CD4-positive, alpha-beta memory T cell (primary cell): ENCODE measurements around the gene TMA7. TPM values are rescaled to one million over a fixed set of nuclear protein-coding genes. Genes with fewer than 3 reads are reported as not detected.
"Not testable (repeated sequence)": the region's sequence is repeated elsewhere in the genome, so short reads cannot be mapped to it uniquely, and the experiment has no call there.

Experiments
- CTCF ChIA-PET: fragments of 350-600 bp; sonication (Branson Sonifier 250); formaldehyde crosslinking; loops from one replicate; lab custom pipeline; 2021; ENCODE audit warnings: inconsistent platforms; ENCODE audit not compliant: partially characterized antibody; lab: Charles Lee
- POLR2A ChIA-PET: fragments of 350-600 bp; sonication (Branson Sonifier 250); formaldehyde crosslinking; loops from one replicate; lab custom pipeline; 2021; ENCODE audit not compliant: partially characterized antibody; lab: Charles Lee
- DNase-seq, 5 donors: peaks; one replicate each; pipeline versions ENCODE4 v3.0.0 to v3.0.0-alpha.2; 2020 to 2022; ENCODE audit warnings: mixed read lengths in 1 of 5
- H3K27ac ChIP-seq: one replicate; pipeline ENCODE4 v1.7.0; 2013; ENCODE audit warnings: low read depth, low read length
- H3K27me3 ChIP-seq: 2 replicates; pipeline ENCODE4 v1.7.0; 2013; ENCODE audit warnings: mild to moderate bottlenecking, low read length, moderate library complexity; ENCODE audit not compliant: insufficient read depth
- H3K36me3 ChIP-seq: 2 replicates; pipeline ENCODE4 v1.7.0; 2013; ENCODE audit warnings: mild to moderate bottlenecking, low read length, moderate library complexity; ENCODE audit not compliant: insufficient read depth
- H3K4me1 ChIP-seq: 2 replicates; pipeline ENCODE4 v1.7.0; 2013; ENCODE audit warnings: mild to moderate bottlenecking, low read length, moderate library complexity; ENCODE audit not compliant: insufficient read depth
- H3K4me3 ChIP-seq, 2 donors: one replicate each; pipeline ENCODE4 v1.7.0; 2013; ENCODE audit warnings: low read length in 2 of 2, mild to moderate bottlenecking in 1 of 2
- H3K9me3 ChIP-seq, 2 donors: one replicate each; pipeline ENCODE4 v1.7.0; 2013; ENCODE audit warnings: low read length in 2 of 2, control low read depth in 1 of 2; ENCODE audit not compliant: control insufficient read depth in 1 of 2
- H3K27ac Mint-ChIP-seq, 7 donors: one replicate each; pipeline ENCODE4 v1.8.0; 2020 to 2021; ENCODE audit warnings: mixed read lengths in 7 of 7, mild to moderate bottlenecking in 6 of 7, inconsistent platforms in 3 of 7, moderate library complexity in 3 of 7
- H3K27me3 Mint-ChIP-seq, 2 donors: one replicate each; pipeline ENCODE4 v1.8.0; 2020 to 2021; ENCODE audit warnings: mixed read lengths in 2 of 2
- H3K36me3 Mint-ChIP-seq, 2 donors: one replicate each; pipeline ENCODE4 v1.8.0; 2020 to 2021; ENCODE audit warnings: mixed read lengths in 2 of 2, inconsistent platforms in 1 of 2, mild to moderate bottlenecking in 1 of 2
- H3K4me1 Mint-ChIP-seq, 4 donors: one replicate each; pipeline ENCODE4 v1.8.0; 2020 to 2021; ENCODE audit warnings: mixed read lengths in 4 of 4, mild to moderate bottlenecking in 1 of 4
- H3K4me3 Mint-ChIP-seq, 8 donors: one replicate each; pipeline ENCODE4 v1.8.0; 2020 to 2021; ENCODE audit warnings: mixed read lengths in 8 of 8, mild to moderate bottlenecking in 7 of 8, moderate library complexity in 6 of 8, inconsistent platforms in 3 of 8
- H3K9me3 Mint-ChIP-seq, 8 donors: one replicate each; pipeline ENCODE4 v1.8.0; 2020 to 2021; ENCODE audit warnings: mixed read lengths in 8 of 8, mild to moderate bottlenecking in 5 of 8, inconsistent platforms in 3 of 8, moderate library complexity in 1 of 8
- intact Hi-C: fragments of 100-400 bp; cut with micrococcal nuclease; formaldehyde crosslinking; loops from one replicate; pipeline ENCODE4 v1.15.1; 2023
- polyA plus RNA-seq, 2 donors: library from polyadenylated mRNA; unstranded; fragments of 300-500 nt; fragmentation: Illumina TruSeq; gene quantifications; one replicate each; pipeline ENCODE4 v1.2.3, GENCODE V29; 2021
- total RNA-seq, 2 experiments: library from RNA; stranded (reverse); gene quantifications; one replicate each; pipeline ENCODE4 v1.2.3, GENCODE V29; 2021

Gene TMA7
- total and polyA plus RNA-seq, 4 experiments from 2014 or later = 309 to 952 (median 537) TPM

GRCh38 chr3:48461767-48462166 is 21.7 kb downstream of the TMA7 start:
- ChIA-PET POLR2A (interaction anchor here (0.6 to 6.4 kb wide), 5 partner anchors 15 to 1893 kb away, joined by 3 to 60 read pairs (median 3); partner anchors contain the start of genes ATRIP, CCDC51 and UQCRC1), CTCF (interaction anchor here (1.3 to 3.7 kb wide), 4 partner anchors 8 to 61 kb away, joined by 3 to 18 read pairs (median 6); no protein-coding TSS in a partner anchor)
- H3K4me1 Mint-ChIP-seq = peaks cover 10 to 25% (median 15%) of the 10 kb centered on the region in 4 donors

DNA sequence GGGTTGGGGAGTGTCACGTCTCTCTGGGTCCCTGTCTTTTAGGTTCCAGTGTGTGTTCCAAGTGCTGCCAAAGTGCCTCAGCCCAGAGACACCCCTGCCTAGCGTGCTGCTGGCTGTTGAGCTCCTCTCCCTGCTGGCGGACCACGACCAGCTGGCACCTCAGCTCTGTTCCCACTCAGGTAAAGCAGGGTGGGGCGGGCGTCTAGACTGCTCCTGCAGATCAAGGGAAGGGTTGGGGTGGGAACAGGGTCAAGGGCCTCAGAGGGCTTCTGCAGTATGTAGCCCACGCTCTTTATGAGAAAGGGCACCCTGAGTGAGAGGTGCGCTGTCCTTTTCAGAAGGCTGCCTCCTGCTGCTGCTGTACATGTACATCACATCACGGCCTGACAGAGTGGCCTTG is 23.6 kb downstream of the TMA7 start:
- Histone ChIP-seq H3K9me3 (no peaks in the 10 kb centered on the region), H3K27ac (no peak overlapping the region), H3K4me3 (no peak overlapping the region), H3K36me3 (peaks cover 30% of the 10 kb centered on the region), H3K4me1 (peaks cover 35% of the 10 kb centered on the region), H3K27me3 (no peaks in the 10 kb centered on the region)
- no peak overlapping the region for H3K4me3 Mint-ChIP-seq
- POLR2A ChIA-PET = interaction anchor here (1.0 to 6.4 kb wide), 6 partner anchors 10 to 43 kb away, joined by 3 to 60 read pairs (median 8); partner anchors contain the start of genes ATRIP, CCDC51 and TMA7
- DNase-seq = no peak
- peaks cover 27 to 43% of the 10 kb centered on the region in 2 donors for H3K36me3 Mint-ChIP-seq
- no peaks in the 10 kb centered on the region for H3K27me3 Mint-ChIP-seq
- intact Hi-C loops = no loop called here
- peak overlapping the region in 3 of 7 donors; percentile 36 to 92 (median 60) for H3K27ac Mint-ChIP-seq
- H3K9me3 Mint-ChIP-seq = no peaks in the 10 kb centered on the region
- H3K4me1 Mint-ChIP-seq = peaks cover 21 to 45% (median 34%) of the 10 kb centered on the region in 4 donors
- CTCF ChIA-PET = interaction anchor here (1.2 to 3.7 kb wide), 5 partner anchors 28 to 85 kb away, joined by 3 to 18 read pairs (median 4); no protein-coding TSS in a partner anchor

More at GRCh38 chr3:48461767-48462166, 21.7 kb downstream of the TMA7 start:
- H3K9me3 Mint-ChIP-seq, H3K27me3 ChIP-seq, intact Hi-C loops, H3K4me3 ChIP-seq, H3K4me3 Mint-ChIP-seq, H3K9me3 ChIP-seq, H3K27me3 Mint-ChIP-seq, H3K27ac ChIP-seq, DNase-seq, H3K27ac Mint-ChIP-seq: not testable (repeated sequence)
- peaks cover 15 to 39% of the 10 kb centered on the region in 2 donors for H3K36me3 Mint-ChIP-seq
- Histone ChIP-seq H3K36me3 (peaks cover 19% of the 10 kb centered on the region), H3K4me1 (peaks cover 15% of the 10 kb centered on the region)

- Histone ChIP-seq H3K27me3 (no peaks in the 10 kb centered on the region), H3K9me3 (no peaks in the 10 kb centered on the region), H3K4me1 (peaks cover 45% of the 10 kb centered on the region), H3K27ac (no peak overlapping the region), H3K36me3 (peaks cover 27% of the 10 kb centered on the region), H3K4me3 (no peak overlapping the region)
- intact Hi-C loops = no loop called here
- Mint-ChIP-seq H3K27me3 (no peaks in the 10 kb centered on the region), H3K4me3 (no peak overlapping the region), H3K27ac (peak overlapping the region in 5 of 7 donors; percentile 85 to 98 (median 95)), H3K9me3 (no peaks in the 10 kb centered on the region), H3K4me1 (peaks cover 28 to 55% (median 44%) of the 10 kb centered on the region in 4 donors), H3K36me3 (peaks cover 28 to 47% of the 10 kb centered on the region in 2 donors)
- no peak for DNase-seq
- ChIA-PET CTCF (interaction anchor here (1.2 to 3.7 kb wide), 5 partner anchors 29 to 93 kb away, joined by 3 to 18 read pairs (median 6); no protein-coding TSS in a partner anchor), POLR2A (interaction anchor here (1.3 to 6.4 kb wide), 6 partner anchors 8 to 97 kb away, joined by 3 to 60 read pairs (median 15); partner anchors contain the start of genes ATRIP, CCDC51 and TMA7)
Observed at GRCh38 chr3:48464713-48465221, 24.7 kb downstream of the TMA7 start.

- no peaks in the 10 kb centered on the region for H3K9me3 ChIP-seq
- ChIA-PET CTCF (interaction anchor here (1.2 to 4.9 kb wide), 4 partner anchors 12 to 93 kb away, joined by 3 to 34 read pairs (median 6); no protein-coding TSS in a partner anchor), POLR2A (interaction anchor here (0.6 to 6.4 kb wide), 8 partner anchors 8 to 97 kb away, joined by 3 to 60 read pairs (median 15); partner anchors contain the start of genes ATRIP, CCDC51, SHISA5 and TMA7)
- peaks cover 23% of the 10 kb centered on the region for H3K36me3 ChIP-seq
- Mint-ChIP-seq H3K27me3 (no peaks in the 10 kb centered on the region), H3K4me1 (peaks cover 31 to 59% (median 48%) of the 10 kb centered on the region in 4 donors), H3K4me3 (peak overlapping the region; percentile 31 to 94 (median 90)), H3K9me3 (no peaks in the 10 kb centered on the region), H3K27ac (peak overlapping the region; percentile 92 to 98 (median 96)), H3K36me3 (peaks cover 27 to 48% of the 10 kb centered on the region in 2 donors)
- H3K4me3 ChIP-seq = no peak overlapping the region
- DNase-seq = no peak
- no peaks in the 10 kb centered on the region for H3K27me3 ChIP-seq
- H3K4me1 ChIP-seq = peaks cover 50% of the 10 kb centered on the region
- peak overlapping the region; percentile 86 for H3K27ac ChIP-seq
- intact Hi-C loops = no loop called here
Observed at GRCh38 chr3:48465237-48465530, 25.1 kb downstream of the TMA7 start.

DNA sequence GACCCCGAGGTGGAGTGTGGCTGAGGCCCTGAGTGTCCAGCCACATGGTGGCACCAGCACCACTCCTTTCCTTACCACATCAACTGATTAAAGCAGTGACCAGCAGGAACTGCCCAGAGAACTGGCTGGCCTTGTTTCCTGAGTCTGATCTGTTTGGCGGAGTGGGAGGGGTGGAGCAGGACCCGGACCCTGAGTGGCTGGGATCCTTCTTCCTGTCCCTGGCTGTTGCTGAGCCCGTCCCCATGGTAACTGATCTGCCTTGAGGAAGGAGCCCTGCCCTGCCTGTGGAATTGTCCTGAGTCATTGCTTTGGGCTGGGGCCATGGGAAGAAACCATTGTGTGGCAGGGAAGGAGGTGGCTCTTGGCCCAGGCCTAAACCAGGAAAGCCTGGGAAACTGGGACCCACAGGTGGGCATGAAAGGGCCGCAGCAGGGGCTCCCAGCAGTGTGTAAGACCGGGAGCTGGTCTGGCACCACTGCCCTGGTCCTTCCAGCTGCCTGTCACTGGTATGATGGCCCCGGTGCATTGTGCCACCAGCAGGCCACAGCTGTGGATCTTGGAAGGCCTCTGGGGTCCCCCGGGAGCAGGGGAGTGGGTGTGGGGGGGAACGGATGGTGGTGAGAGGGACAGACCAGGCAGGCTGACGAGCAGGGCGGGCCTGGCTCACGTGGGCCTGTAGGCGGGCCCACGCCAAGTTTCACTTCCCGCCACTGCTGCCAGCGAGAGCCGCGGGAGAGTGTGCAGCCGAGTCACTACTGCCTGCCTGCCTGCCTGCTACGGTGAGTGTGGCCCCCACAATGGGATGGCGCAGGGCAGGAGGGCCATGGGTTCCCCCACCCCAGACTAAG is 25.7 kb downstream of the TMA7 start:
- H3K36me3 Mint-ChIP-seq = peaks cover 22 to 44% of the 10 kb centered on the region in 2 donors
- peaks cover 30 to 58% (median 49%) of the 10 kb centered on the region in 4 donors for H3K4me1 Mint-ChIP-seq
- H3K4me3 Mint-ChIP-seq = peak overlapping the region; percentile 87 to 94 (median 90)
- no peaks in the 10 kb centered on the region for H3K27me3 ChIP-seq
- peaks cover 55% of the 10 kb centered on the region for H3K4me1 ChIP-seq
- no peaks in the 10 kb centered on the region for H3K9me3 Mint-ChIP-seq
- DNase-seq = peak; percentile 78 to 83 (median 79)
- intact Hi-C loops = loop anchor here (1.0 to 2.0 kb wide), 4 partner anchors 14 to 91 kb away; partner anchors contain the start of gene PFKFB4
- H3K27me3 Mint-ChIP-seq = no peaks in the 10 kb centered on the region
- CTCF ChIA-PET = interaction anchor here (0.9 to 4.9 kb wide), 11 partner anchors 11 to 65 kb away, joined by 3 to 34 read pairs (median 5); partner anchors contain the start of gene SHISA5
- H3K36me3 ChIP-seq = peaks cover 20% of the 10 kb centered on the region
- POLR2A ChIA-PET = interaction anchor here (0.6 to 6.4 kb wide), 19 partner anchors 7 to 96 kb away, joined by 3 to 60 read pairs (median 5); partner anchors contain the start of genes ATRIP, CCDC51, SHISA5 and TMA7
- peak overlapping the region; percentile 69 to 94 for H3K4me3 ChIP-seq
- peak overlapping the region; percentile 92 to 98 (median 96) for H3K27ac Mint-ChIP-seq
- peak overlapping the region; percentile 86 for H3K27ac ChIP-seq
- H3K9me3 ChIP-seq = no peaks in the 10 kb centered on the region

DNA sequence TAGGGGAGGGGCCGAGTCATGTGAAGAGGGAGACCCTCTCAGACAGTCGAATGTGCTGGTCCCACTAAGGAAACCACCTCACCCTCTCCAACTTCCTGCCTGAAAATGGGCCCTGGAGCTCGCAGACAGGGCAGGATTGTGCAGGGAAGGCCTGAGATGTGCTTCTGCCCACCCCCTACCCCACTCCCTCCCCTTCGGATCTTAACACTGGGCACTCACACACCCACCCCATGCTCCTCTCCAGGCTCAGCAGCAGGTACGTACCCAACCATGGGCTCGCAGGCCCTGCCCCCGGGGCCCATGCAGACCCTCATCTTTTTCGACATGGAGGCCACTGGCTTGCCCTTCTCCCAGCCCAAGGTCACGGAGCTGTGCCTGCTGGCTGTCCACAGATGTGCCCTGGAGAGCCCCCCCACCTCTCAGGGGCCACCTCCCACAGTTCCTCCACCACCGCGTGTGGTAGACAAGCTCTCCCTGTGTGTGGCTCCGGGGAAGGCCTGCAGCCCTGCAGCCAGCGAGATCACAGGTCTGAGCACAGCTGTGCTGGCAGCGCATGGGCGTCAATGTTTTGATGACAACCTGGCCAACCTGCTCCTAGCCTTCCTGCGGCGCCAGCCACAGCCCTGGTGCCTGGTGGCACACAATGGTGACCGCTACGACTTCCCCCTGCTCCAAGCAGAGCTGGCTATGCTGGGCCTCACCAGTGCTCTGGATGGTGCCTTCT is 26.5 kb downstream of the TMA7 start:
- ChIA-PET POLR2A (interaction anchor here (0.6 to 6.4 kb wide), 21 partner anchors 9 to 92 kb away, joined by 3 to 60 read pairs (median 3); partner anchors contain the start of genes ATRIP, CCDC51, PFKFB4 and SHISA5), CTCF (interaction anchor here (0.8 to 4.9 kb wide), 15 partner anchors 11 to 83 kb away, joined by 3 to 34 read pairs (median 4); partner anchors contain the start of genes CCDC51, SHISA5 and TMA7)
- no peaks in the 10 kb centered on the region for H3K27me3 ChIP-seq
- H3K36me3 ChIP-seq = peaks cover 20% of the 10 kb centered on the region
- peaks cover 17 to 37% of the 10 kb centered on the region in 2 donors for H3K36me3 Mint-ChIP-seq
- H3K4me3 Mint-ChIP-seq = peak overlapping the region; percentile 87 to 94 (median 90)
- peaks cover 63% of the 10 kb centered on the region for H3K4me1 ChIP-seq
- H3K27me3 Mint-ChIP-seq = no peaks in the 10 kb centered on the region
- H3K9me3 ChIP-seq = no peaks in the 10 kb centered on the region
- peaks cover 26 to 56% (median 47%) of the 10 kb centered on the region in 4 donors for H3K4me1 Mint-ChIP-seq
- DNase-seq = peak in 4 of 5 donors; percentile 23 to 61 (median 24)
- peak overlapping the region; percentile 86 for H3K27ac ChIP-seq
- peak overlapping the region; percentile 92 to 98 (median 96) for H3K27ac Mint-ChIP-seq
- H3K4me3 ChIP-seq = peak overlapping the region; percentile 69 to 94
- intact Hi-C loops = loop anchor here (1.0 to 2.0 kb wide), 5 partner anchors 13 to 90 kb away; partner anchors contain the start of gene PFKFB4
- no peaks in the 10 kb centered on the region for H3K9me3 Mint-ChIP-seq
